Mononuclear cell (primary cell): ENCODE results near the gene CTNNBIP1. TPM values are rescaled to one million over a fixed set of nuclear protein-coding genes. Genes with fewer than 3 reads are reported as not detected.

Experiments
- H3K27me3 ChIP-seq: 2 replicates; pipeline ENCODE4 v1.6.0; 2011; ENCODE audit warnings: low read length, control low read depth; ENCODE audit not compliant: insufficient read depth
- H3K4me1 ChIP-seq: 2 replicates; pipeline ENCODE4 v1.5.1; 2011; ENCODE audit warnings: mild to moderate bottlenecking, low read length, control low read depth; ENCODE audit not compliant: insufficient read depth
- H3K4me3 ChIP-seq: 2 replicates; pipeline ENCODE4 v1.5.1; 2011; ENCODE audit warnings: mild to moderate bottlenecking, low read length, moderate library complexity
- H3K9me3 ChIP-seq: 2 replicates; pipeline ENCODE4 v1.5.1; 2011; ENCODE audit warnings: low read depth, mild to moderate bottlenecking, control low read depth, low read length
- total RNA-seq: library from RNA; depleted of rRNA; stranded (reverse); fragments of >200 nt; gene quantifications from one replicate; pipeline ENCODE4 v1.2.3, GENCODE V29; 2012

Gene CTNNBIP1
- total RNA-seq, 1 donor: 13.6 TPM

GRCh38 chr1:9891207-9891606, 18.9 kb downstream of the CTNNBIP1 start:
- Histone ChIP-seq H3K4me1 (peaks cover 44% of the 10 kb centered on the region), H3K4me3 (no peak overlapping the region), H3K27me3 (no peaks in the 10 kb centered on the region), H3K9me3 (no peaks in the 10 kb centered on the region)

GRCh38 chr1:9890224-9890731, 19.8 kb downstream of the CTNNBIP1 start:
- Histone ChIP-seq H3K4me3 (no peak overlapping the region), H3K4me1 (peaks cover 44% of the 10 kb centered on the region), H3K9me3 (no peaks in the 10 kb centered on the region), H3K27me3 (no peaks in the 10 kb centered on the region)

GRCh38 chr1:9889411-9889810, 20.7 kb downstream of the CTNNBIP1 start:
- Histone ChIP-seq H3K9me3 (no peaks in the 10 kb centered on the region), H3K27me3 (no peaks in the 10 kb centered on the region), H3K4me3 (no peak overlapping the region), H3K4me1 (peaks cover 41% of the 10 kb centered on the region)

GRCh38 chr1:9888886-9889285, 21.2 kb downstream of the CTNNBIP1 start:
- Histone ChIP-seq H3K9me3 (no peaks in the 10 kb centered on the region), H3K4me3 (no peak overlapping the region), H3K4me1 (peaks cover 36% of the 10 kb centered on the region), H3K27me3 (no peaks in the 10 kb centered on the region)

- no peaks in the 10 kb centered on the region for H3K27me3 ChIP-seq
- H3K4me3 ChIP-seq: no peak overlapping the region
- H3K9me3 ChIP-seq: no peaks in the 10 kb centered on the region
- H3K4me1 ChIP-seq: peaks cover 31% of the 10 kb centered on the region
Observed at GRCh38 chr1:9887070-9887469, 23.0 kb downstream of the CTNNBIP1 start.

GRCh38 chr1:9886092-9886742, 23.9 kb downstream of the CTNNBIP1 start:
- Histone ChIP-seq H3K4me3 (no peak overlapping the region), H3K9me3 (no peaks in the 10 kb centered on the region), H3K4me1 (peaks cover 29% of the 10 kb centered on the region), H3K27me3 (no peaks in the 10 kb centered on the region)

- Histone ChIP-seq H3K9me3 (no peaks in the 10 kb centered on the region), H3K27me3 (no peaks in the 10 kb centered on the region), H3K4me1 (peaks cover 19% of the 10 kb centered on the region), H3K4me3 (no peak overlapping the region)
Observed at GRCh38 chr1:9884805-9885204, 25.3 kb downstream of the CTNNBIP1 start.

GRCh38 chr1:9883585-9884449, 26.3 kb downstream of the CTNNBIP1 start:
- Histone ChIP-seq H3K9me3 (no peaks in the 10 kb centered on the region), H3K27me3 (no peaks in the 10 kb centered on the region), H3K4me3 (no peak overlapping the region), H3K4me1 (peaks cover 19% of the 10 kb centered on the region)

- Histone ChIP-seq H3K9me3 (no peaks in the 10 kb centered on the region), H3K27me3 (no peaks in the 10 kb centered on the region), H3K4me3 (no peak overlapping the region), H3K4me1 (peaks cover 19% of the 10 kb centered on the region)
Observed at GRCh38 chr1:9882945-9883303, 27.1 kb downstream of the CTNNBIP1 start.

GRCh38 chr1:9882296-9882944, 27.6 kb downstream of the CTNNBIP1 start:
- Histone ChIP-seq H3K4me3 (no peak overlapping the region), H3K4me1 (peaks cover 19% of the 10 kb centered on the region), H3K27me3 (no peaks in the 10 kb centered on the region), H3K9me3 (no peaks in the 10 kb centered on the region)

- Histone ChIP-seq H3K9me3 (no peaks in the 10 kb centered on the region), H3K4me1 (peaks cover 19% of the 10 kb centered on the region), H3K27me3 (no peaks in the 10 kb centered on the region), H3K4me3 (no peak overlapping the region)
Observed at GRCh38 chr1:9881838-9882249, 28.2 kb downstream of the CTNNBIP1 start.

GRCh38 chr1:9878404-9878803, 31.7 kb downstream of the CTNNBIP1 start:
- H3K4me1 ChIP-seq: peaks cover 23% of the 10 kb centered on the region
- H3K4me3 ChIP-seq: no peak overlapping the region
- no peaks in the 10 kb centered on the region for H3K9me3 ChIP-seq
- no peaks in the 10 kb centered on the region for H3K27me3 ChIP-seq

- no peaks in the 10 kb centered on the region for H3K27me3 ChIP-seq
- no peak overlapping the region for H3K4me3 ChIP-seq
- H3K4me1 ChIP-seq: peaks cover 18% of the 10 kb centered on the region
- H3K9me3 ChIP-seq: no peaks in the 10 kb centered on the region
Observed at GRCh38 chr1:9877962-9878361, 32.1 kb downstream of the CTNNBIP1 start.

- Histone ChIP-seq H3K4me1 (peaks cover 4% of the 10 kb centered on the region), H3K9me3 (no peaks in the 10 kb centered on the region), H3K27me3 (no peaks in the 10 kb centered on the region), H3K4me3 (no peak overlapping the region)
Observed at GRCh38 chr1:9875636-9876000, 34.5 kb downstream of the CTNNBIP1 start.

GRCh38 chr1:9874959-9875635, 35.0 kb downstream of the CTNNBIP1 start:
- no peak overlapping the region for H3K4me3 ChIP-seq
- H3K4me1 ChIP-seq: peaks cover 4% of the 10 kb centered on the region
- no peaks in the 10 kb centered on the region for H3K9me3 ChIP-seq
- H3K27me3 ChIP-seq: no peaks in the 10 kb centered on the region
